Stimulated activated CD8-positive, alpha-beta memory T cell treated with anti-CD3 and anti-CD28 coated beads, Interleukin-12 subunit alpha, Interleukin-12 subunit beta, amount 100 ng/mL, for 24 hours (primary cell): ENCODE measurements around the gene TSPAN33.
"Not testable (repeated sequence)": the region's sequence is repeated elsewhere in the genome, so short reads cannot be mapped to it uniquely, and the experiment has no call there.

Experiments used
- DNase-seq: peaks from one replicate; pipeline ENCODE4 v3.0.0-alpha.2; 2020; ENCODE audit errors: extremely low read depth

TSPAN33 gene

GRCh38 chr7:129144095-129144833 lies at the start of gene TSPAN33:
Gene TSPAN33 (plus strand): TSS chr7:129144707. CDS start chr7:129144981, 274 bp downstream.
- DNase-seq = peak; percentile 39

GRCh38 chr7:129095258-129095657 lies 49.2 kb upstream of the TSPAN33 start:
- DNase-seq = no peak

- no peak for DNase-seq
These were observed 46.0 kb upstream of the TSPAN33 start for GRCh38 chr7:129098409-129099084.

GRCh38 chr7:129100827-129101166 lies 43.7 kb upstream of the TSPAN33 start:
- DNase-seq = no peak

- DNase-seq = no peak
These were observed 42.8 kb upstream of the TSPAN33 start for GRCh38 chr7:129101746-129102145.

- no peak for DNase-seq
These were observed 40.8 kb upstream of the TSPAN33 start for GRCh38 chr7:129103561-129104324.

GRCh38 chr7:129108581-129108980 lies 35.9 kb upstream of the TSPAN33 start:
- DNase-seq = no peak

GRCh38 chr7:129110258-129110981 lies 34.1 kb upstream of the TSPAN33 start:
- no peak for DNase-seq

- no peak for DNase-seq
These were observed 33.5 kb upstream of the TSPAN33 start for GRCh38 chr7:129110982-129111376.

- DNase-seq = no peak
These were observed 28.8 kb upstream of the TSPAN33 start for GRCh38 chr7:129115676-129116075.

- DNase-seq = no peak
These were observed 26.3 kb upstream of the TSPAN33 start for GRCh38 chr7:129118182-129118581.

- no peak for DNase-seq
These were observed 25.5 kb upstream of the TSPAN33 start for GRCh38 chr7:129118976-129119375.

GRCh38 chr7:129121501-129122077 lies 22.9 kb upstream of the TSPAN33 start:
- DNase-seq = not testable (repeated sequence)

GRCh38 chr7:129122078-129122750 lies 22.3 kb upstream of the TSPAN33 start:
- DNase-seq = no peak

GRCh38 chr7:129122751-129123509 lies 21.6 kb upstream of the TSPAN33 start:
- no peak for DNase-seq

- DNase-seq = no peak
These were observed 21.0 kb upstream of the TSPAN33 start for GRCh38 chr7:129123510-129123857.

- no peak for DNase-seq
These were observed 18.2 kb upstream of the TSPAN33 start for GRCh38 chr7:129126314-129126713.

- DNase-seq = no peak
These were observed 17.4 kb upstream of the TSPAN33 start for GRCh38 chr7:129127154-129127553.

- DNase-seq = no peak
These were observed 16.9 kb upstream of the TSPAN33 start for GRCh38 chr7:129127601-129128000.

- DNase-seq = no peak
These were observed 10.0 kb upstream of the TSPAN33 start for GRCh38 chr7:129134356-129134987.
